DOHH2 (cell line): ENCODE results near the gene APBA2.
"Not testable (repeated sequence)": the region's sequence is repeated elsewhere in the genome, so short reads cannot be mapped to it uniquely, and the experiment has no call there.

Source experiments
- H3F3A ChIP-seq: fragments of 200-600 bp; sonication (generic), shearing (Covaris generic); 2 replicates; pipeline ENCODE4 v1.6.0; 2016; ENCODE audit warnings: antibody characterized with exemption, mild to moderate bottlenecking; ENCODE audit not compliant: control insufficient read depth, insufficient read depth
- H3K27ac ChIP-seq: fragments of 200-600 bp; sonication (generic); 2 replicates; pipeline ENCODE4 v1.5.1; 2014; ENCODE audit warnings: low read depth, mild to moderate bottlenecking, low read length, moderate library complexity
- H3K27me3 ChIP-seq: fragments of 200-600 bp; sonication (generic); 2 replicates; pipeline ENCODE4 v1.6.1; 2014; ENCODE audit warnings: mild to moderate bottlenecking, low read length, mixed read lengths; ENCODE audit not compliant: control insufficient read depth
- H3K36me3 ChIP-seq: fragments of 200-600 bp; sonication (generic); 2 replicates; pipeline ENCODE4 v1.6.1; 2014; ENCODE audit warnings: mild to moderate bottlenecking, low read length, moderate library complexity, mixed read lengths; ENCODE audit not compliant: control insufficient read depth
- H3K4me1 ChIP-seq: fragments of 200-600 bp; sonication (generic); 2 replicates; pipeline ENCODE4 v1.6.1; 2014; ENCODE audit warnings: mild to moderate bottlenecking, low read length, mixed read lengths; ENCODE audit not compliant: control insufficient read depth
- H3K4me2 ChIP-seq: fragments of 200-600 bp; sonication (generic); 2 replicates; pipeline ENCODE4 v1.6.0; 2014; ENCODE audit warnings: mild to moderate bottlenecking, low read length, moderate library complexity
- H3K4me3 ChIP-seq: fragments of 200-600 bp; sonication (generic); 2 replicates; pipeline ENCODE4 v1.5.1; 2014; ENCODE audit warnings: mild to moderate bottlenecking, low read length, mixed read lengths
- H3K79me2 ChIP-seq: fragments of 200-600 bp; sonication (generic); 2 replicates; pipeline ENCODE4 v1.6.1; 2014; ENCODE audit warnings: mild to moderate bottlenecking, low read length, mixed read lengths; ENCODE audit not compliant: control insufficient read depth
- H3K9me2 ChIP-seq: fragments of 200-600 bp; sonication (generic); replicated peaks from 2 replicates; pipeline ENCODE4 v1.6.1; 2014; ENCODE audit warnings: mild to moderate bottlenecking, low read length, mixed read lengths; ENCODE audit not compliant: control insufficient read depth
- H3K9me3 ChIP-seq: fragments of 200-600 bp; sonication (generic); 2 replicates; pipeline ENCODE4 v1.6.1; 2014; ENCODE audit warnings: antibody characterized with exemption, low read length, mixed read lengths; ENCODE audit not compliant: control insufficient read depth, insufficient read depth
- H4K20me1 ChIP-seq: fragments of 200-600 bp; sonication (generic); 2 replicates; pipeline ENCODE4 v1.6.0; 2014; ENCODE audit warnings: low read depth, mild to moderate bottlenecking, antibody characterized with exemption, low read length, moderate library complexity; ENCODE audit not compliant: control insufficient read depth, insufficient read depth
- EZH2phosphoT487 ChIP-seq: fragments of 200-600 bp; sonication (generic); IDR thresholded peaks from 2 replicates; pipeline ENCODE4 v1.6.1; 2017; ENCODE audit warnings: borderline replicate concordance, mild to moderate bottlenecking, antibody characterized with exemption, low read length, moderate library complexity, mixed read lengths
- TF ChIP-seq, protein P1 (sequence below): fragments of 200-600 bp; sonication (generic); IDR thresholded peaks from one replicate; pipeline ENCODE4 v1.5.1; 2014; ENCODE audit warnings: antibody characterized with exemption, mild to moderate bottlenecking, low read depth, low read length; ENCODE audit not compliant: poor library complexity, severe bottlenecking

Gene APBA2

GRCh38 chr15:29159771-29160455 is 274.1 kb downstream of the APBA2 start:
- Histone ChIP-seq H3K4me1 (no peaks in the 10 kb centered on the region), H3K27me3 (no peaks in the 10 kb centered on the region), H3K27ac (no peak overlapping the region), H3K9me3 (peaks cover 4% of the 10 kb centered on the region; the same call in 1 of the 2 replicates), H3K79me2 (no peaks in the 10 kb centered on the region), H3F3A (no peaks in the 10 kb centered on the region), H3K9me2 (no peaks in the 10 kb centered on the region), H3K4me3 (no peak overlapping the region), H4K20me1 (no peaks in the 10 kb centered on the region), H3K4me2 (no peak overlapping the region), H3K36me3 (no peaks in the 10 kb centered on the region)
- TF ChIP-seq, protein P1, sequence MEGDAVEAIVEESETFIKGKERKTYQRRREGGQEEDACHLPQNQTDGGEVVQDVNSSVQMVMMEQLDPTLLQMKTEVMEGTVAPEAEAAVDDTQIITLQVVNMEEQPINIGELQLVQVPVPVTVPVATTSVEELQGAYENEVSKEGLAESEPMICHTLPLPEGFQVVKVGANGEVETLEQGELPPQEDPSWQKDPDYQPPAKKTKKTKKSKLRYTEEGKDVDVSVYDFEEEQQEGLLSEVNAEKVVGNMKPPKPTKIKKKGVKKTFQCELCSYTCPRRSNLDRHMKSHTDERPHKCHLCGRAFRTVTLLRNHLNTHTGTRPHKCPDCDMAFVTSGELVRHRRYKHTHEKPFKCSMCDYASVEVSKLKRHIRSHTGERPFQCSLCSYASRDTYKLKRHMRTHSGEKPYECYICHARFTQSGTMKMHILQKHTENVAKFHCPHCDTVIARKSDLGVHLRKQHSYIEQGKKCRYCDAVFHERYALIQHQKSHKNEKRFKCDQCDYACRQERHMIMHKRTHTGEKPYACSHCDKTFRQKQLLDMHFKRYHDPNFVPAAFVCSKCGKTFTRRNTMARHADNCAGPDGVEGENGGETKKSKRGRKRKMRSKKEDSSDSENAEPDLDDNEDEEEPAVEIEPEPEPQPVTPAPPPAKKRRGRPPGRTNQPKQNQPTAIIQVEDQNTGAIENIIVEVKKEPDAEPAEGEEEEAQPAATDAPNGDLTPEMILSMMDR: no peak
- TF ChIP-seq EZH2phosphoT487: no peak

GRCh38 chr15:29162411-29162810 is 276.6 kb downstream of the APBA2 start:
- Histone ChIP-seq H4K20me1 (no peaks in the 10 kb centered on the region), H3K9me2 (no peaks in the 10 kb centered on the region), H3K27ac (no peak overlapping the region), H3K9me3 (peaks cover 4% of the 10 kb centered on the region; the same call in 1 of the 2 replicates), H3K36me3 (no peaks in the 10 kb centered on the region), H3K4me3 (no peak overlapping the region), H3F3A (no peaks in the 10 kb centered on the region), H3K27me3 (no peaks in the 10 kb centered on the region), H3K4me2 (no peak overlapping the region), H3K4me1 (no peaks in the 10 kb centered on the region), H3K79me2 (no peaks in the 10 kb centered on the region)
- TF ChIP-seq, protein P1: no peak
- no peak for TF ChIP-seq EZH2phosphoT487

DNA sequence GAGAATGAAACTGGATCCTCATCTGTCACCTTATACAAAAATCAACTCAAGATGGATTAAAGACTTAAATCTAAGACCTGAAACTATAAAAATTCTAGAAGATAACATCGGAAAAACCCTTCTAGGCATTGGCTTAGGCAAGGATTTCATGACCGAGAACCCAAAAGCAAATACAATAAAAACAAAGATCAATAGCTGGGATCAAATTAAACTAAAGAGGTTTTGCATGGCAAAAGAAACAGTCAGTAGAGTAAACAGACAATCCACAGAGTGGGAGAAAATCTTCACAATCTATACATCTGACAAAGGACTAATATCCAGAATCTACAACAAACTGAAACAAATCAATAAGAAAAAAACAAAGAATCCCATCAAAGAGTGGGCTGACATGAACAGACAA is 281.3 kb downstream of the APBA2 start:
- not testable (repeated sequence) for H3K4me2 ChIP-seq, H3K79me2 ChIP-seq, H3K36me3 ChIP-seq, H3K9me2 ChIP-seq, H4K20me1 ChIP-seq, H3K27me3 ChIP-seq, H3K9me3 ChIP-seq, H3K4me1 ChIP-seq, H3F3A ChIP-seq, H3K4me3 ChIP-seq, H3K27ac ChIP-seq
